ENCODE measurements around the gene CCDC12.

- TF ChIP-seq CTCF (IDR thresholded peaks at IDR 0.05) (peak; percentile 50 to 82 (median 70)), POLR2A (IDR thresholded peaks at IDR 0.05) (no peak), POLR2AphosphoS5 (IDR thresholded peaks at IDR 0.05) (peak; percentile 45 to 83 (median 68)), EP300 (IDR thresholded peaks at IDR 0.05) (peak in 3 of 4 donors; percentile 21 to 67 (median 41))
Measured at GRCh38 chr3:46935168-46935858, 41.2 kb downstream of the CCDC12 start.

Data from sigmoid colon (tissue), 4 donors.